Stimulated activated CD4-positive, alpha-beta T cell treated with anti-CD3 and anti-CD28 coated beads, Interleukin-12 subunit alpha, Interleukin-12 subunit beta, amount 100 ng/mL, for 4 hours (primary cell): Measurements from ENCODE around the gene CD101.
"Not testable (repeated sequence)": the region's sequence is repeated elsewhere in the genome, so short reads cannot be mapped to it uniquely, and the experiment has no call there.

ENCODE experiments used
- DNase-seq: peaks from one replicate; pipeline ENCODE4 v3.0.0-alpha.2; 2020

The CD101 gene, protein sequence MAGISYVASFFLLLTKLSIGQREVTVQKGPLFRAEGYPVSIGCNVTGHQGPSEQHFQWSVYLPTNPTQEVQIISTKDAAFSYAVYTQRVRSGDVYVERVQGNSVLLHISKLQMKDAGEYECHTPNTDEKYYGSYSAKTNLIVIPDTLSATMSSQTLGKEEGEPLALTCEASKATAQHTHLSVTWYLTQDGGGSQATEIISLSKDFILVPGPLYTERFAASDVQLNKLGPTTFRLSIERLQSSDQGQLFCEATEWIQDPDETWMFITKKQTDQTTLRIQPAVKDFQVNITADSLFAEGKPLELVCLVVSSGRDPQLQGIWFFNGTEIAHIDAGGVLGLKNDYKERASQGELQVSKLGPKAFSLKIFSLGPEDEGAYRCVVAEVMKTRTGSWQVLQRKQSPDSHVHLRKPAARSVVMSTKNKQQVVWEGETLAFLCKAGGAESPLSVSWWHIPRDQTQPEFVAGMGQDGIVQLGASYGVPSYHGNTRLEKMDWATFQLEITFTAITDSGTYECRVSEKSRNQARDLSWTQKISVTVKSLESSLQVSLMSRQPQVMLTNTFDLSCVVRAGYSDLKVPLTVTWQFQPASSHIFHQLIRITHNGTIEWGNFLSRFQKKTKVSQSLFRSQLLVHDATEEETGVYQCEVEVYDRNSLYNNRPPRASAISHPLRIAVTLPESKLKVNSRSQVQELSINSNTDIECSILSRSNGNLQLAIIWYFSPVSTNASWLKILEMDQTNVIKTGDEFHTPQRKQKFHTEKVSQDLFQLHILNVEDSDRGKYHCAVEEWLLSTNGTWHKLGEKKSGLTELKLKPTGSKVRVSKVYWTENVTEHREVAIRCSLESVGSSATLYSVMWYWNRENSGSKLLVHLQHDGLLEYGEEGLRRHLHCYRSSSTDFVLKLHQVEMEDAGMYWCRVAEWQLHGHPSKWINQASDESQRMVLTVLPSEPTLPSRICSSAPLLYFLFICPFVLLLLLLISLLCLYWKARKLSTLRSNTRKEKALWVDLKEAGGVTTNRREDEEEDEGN

DNA sequence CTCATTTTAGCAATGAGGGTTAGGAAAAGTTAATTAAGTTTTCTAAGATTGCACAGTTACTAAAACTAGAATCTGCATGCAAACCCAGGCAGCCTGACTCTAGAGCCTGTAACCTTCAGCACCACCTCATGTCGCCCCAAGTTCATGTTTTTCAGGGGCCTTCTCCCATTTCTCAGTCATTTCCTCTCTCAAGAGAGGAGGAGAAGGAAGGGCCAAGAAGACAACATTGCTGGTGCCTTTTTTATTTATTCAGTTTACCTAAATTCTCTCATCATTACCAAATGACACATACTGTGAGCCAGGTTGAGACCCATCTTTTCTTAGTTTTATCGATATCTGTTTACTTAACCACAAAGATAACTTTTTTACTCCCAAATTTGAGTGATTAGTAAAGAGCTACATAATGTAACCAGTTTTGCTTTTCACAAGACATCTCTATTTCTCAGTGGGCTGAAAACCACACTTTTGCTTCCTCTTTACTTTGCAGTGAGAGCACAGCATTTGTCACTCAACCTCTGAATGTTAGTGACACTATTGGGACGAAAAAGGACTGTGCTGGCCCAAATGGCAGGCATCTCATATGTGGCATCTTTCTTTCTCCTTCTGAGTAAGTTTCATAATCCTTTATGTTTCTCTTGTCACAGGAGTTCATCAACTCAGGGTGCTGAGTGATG is at the start of gene CD101:
Gene CD101, plus strand, starts transcription at position 507 of the 674 bp plus-strand sequence. Its CDS starts 58 bp downstream, at position 565.
- no peak for DNase-seq

DNA sequence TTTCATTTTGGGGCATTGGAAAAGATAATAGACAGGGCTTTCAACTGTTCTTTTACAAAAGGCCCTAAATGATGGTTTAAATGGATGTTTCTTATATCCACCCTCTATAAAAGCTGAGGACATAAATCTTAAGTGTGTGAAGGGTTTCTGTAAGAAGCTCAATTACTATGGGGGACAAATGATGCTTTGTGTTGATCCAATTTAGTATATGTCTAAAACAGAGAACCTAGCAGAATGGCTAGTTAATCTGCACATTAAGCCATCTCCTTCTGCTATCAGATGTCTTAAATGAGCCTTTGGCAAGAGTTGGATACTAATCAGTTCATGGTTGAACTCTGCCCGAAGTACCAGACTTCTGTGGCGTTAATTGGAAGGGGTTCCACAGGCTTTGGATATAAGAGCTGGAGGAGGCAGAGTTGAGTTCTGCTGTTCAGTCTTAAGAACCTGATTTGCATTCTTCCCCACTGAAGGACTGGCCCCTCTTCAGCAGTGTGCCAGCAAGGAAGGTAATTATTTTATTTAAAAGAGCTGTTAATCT is 48.8 kb upstream of the CD101 start:
- DNase-seq = no peak

DNA sequence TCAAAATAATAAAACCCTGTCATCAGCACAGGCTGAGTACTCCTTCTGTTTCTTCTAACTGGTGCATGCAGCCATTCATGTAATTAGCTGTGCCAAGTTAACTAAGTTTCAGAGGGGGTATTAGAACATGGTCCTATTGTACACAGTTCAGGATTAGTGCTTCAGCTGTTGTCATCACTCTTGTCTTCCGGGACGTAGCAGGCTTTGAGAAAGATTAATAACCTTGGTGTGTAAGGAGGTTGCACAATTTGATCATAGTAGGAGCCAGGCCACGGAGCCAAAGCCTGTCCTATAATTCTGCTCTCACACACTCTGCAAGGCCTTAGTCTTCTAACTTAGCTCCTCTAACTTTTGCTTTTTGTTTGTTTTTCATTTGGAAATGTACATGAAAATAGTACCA is 47.1 kb upstream of the CD101 start:
- DNase-seq = no peak

DNA sequence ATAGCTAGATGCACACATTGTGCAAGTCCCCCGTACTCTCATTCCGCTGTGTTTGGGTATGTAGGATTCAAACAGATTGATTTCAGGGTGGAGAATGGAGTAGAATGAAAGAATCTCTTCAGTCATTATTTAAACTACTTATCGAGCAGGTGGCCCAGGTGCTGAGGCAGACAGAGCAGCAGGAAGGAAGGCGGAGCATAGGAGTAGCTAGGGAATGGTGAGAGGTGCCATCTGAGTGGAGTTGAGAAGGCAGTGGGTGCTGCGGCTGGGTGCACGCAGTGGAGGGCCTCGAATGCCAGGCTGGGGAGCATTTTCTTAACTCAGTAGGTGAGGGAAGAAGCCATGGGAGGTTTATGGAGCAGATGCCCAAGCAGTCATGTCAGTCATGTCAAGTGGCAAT is 45.2 kb upstream of the CD101 start:
- no peak for DNase-seq

DNA sequence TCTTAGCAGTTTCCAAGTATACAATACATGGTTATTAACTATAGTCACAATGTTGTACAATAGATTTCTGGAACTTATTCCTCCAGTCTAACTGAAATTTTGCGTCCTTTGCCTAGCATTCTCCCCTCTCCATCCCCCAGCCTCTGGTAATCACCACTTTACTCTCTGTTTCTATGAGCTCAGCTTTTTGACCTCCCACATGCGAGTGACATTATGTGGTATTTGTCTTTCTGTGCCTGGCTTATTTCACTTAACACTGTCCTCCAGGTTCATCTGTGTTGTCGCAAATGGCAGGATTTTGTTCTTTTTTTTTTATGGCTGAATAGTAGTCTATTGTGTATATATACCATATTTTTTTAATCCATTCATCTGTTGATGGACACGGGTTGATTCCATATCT is 43.9 kb upstream of the CD101 start:
- DNase-seq = no peak

DNA sequence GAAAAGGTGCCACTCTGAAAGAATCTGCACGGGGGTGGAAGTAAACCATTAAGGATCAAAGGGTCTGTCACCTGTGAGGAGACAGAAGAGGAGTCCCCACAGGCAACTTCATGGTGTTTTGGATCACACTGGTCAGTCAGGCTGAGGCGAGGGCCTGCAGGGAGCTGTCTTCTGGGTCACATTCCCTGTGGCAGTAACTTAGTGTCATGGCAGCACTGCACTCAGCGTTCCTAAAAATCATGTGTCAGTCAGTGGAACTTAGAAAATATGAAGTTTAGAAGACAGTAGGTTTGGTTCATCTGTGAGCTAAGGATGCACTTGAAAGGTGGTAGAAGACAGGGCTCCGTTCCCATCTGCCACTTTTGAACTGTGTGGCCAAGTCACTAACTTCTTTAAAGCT is 43.5 kb upstream of the CD101 start:
- DNase-seq = no peak

DNA sequence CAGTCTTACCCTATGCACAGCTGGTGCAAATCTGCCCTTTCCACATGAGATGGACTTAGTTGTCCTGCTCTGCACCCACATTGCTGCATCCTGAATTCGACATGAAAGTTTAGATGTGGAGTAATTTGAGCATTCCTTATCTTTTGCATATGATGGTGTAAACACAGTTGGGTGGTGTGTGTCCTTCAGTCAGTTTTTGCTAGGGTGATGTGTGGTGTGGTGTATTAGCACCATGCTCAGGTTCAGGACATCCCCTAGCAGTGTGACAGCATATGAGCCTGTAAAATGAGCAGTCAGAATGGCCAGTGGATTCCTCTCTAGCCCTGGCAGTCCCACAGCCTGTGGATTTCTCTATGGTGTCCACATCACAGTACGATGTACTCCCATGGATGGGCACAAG is 42.6 kb upstream of the CD101 start:
- DNase-seq = no peak

DNA sequence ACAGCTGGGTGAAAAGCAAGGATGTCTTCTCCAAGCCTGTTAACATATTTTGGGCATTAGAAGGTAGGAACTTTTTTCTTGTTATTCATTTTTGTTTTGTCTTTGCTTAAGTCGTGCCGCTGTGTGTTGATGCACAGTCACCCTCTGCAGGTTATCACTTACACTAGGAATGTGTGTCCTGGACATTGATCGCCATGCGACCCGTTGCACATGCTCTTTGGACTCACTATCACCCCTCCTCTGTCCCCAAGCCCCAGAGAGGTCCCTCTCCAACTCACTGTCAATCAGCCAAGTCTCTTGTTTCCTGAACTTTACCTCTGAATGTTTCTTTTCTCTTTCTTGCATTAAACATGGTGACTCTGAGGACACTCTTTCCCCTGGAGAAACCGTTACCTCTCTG is 40.0 kb upstream of the CD101 start:
- no peak for DNase-seq

DNA sequence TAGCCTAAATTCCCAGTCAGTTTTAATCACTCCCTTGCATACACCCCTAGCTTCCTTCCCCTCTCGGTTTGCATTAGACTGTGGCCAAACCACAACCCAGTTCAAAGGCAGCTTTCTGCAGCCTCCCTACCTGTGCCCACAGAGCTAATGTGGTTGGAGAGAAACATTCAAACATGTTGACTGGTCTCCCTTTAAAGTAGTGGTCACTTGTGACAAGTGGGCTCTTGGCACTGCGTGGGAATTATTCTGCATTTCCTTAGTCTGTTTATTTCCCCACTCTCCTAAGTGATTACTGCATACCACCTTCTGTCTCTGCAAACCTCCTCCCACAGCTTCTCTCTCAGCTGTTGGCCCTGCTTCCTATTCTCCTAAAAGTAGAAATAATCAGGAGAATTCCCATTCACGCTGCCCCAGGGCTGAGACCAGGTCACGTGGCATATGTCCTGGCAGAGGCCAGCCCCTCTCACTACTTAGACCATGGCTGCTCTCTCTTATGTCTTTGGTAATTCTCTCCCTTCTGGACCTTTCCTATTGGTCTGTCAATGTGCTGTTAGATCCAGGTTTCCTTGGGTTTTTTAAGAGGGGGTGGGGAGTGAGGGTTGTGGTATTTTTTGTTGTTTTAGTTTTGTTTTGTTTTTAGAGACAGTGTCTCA is 38.4 kb upstream of the CD101 start:
- DNase-seq = no peak

DNA sequence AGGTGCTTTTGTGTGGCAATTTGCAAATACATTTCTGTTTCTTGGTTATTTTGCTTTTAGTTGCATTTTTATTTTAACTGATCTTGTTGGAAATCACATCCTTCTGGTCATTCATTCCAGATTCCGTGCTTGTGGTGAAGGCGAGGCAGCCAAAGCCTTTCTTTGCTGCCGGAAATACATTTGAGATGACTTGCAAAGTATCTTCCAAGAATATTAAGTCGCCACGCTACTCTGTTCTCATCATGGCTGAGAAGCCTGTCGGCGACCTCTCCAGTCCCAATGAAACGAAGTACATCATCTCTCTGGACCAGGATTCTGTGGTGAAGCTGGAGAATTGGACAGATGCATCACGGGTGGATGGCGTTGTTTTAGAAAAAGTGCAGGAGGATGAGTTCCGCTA is 34.8 kb upstream of the CD101 start:
- no peak for DNase-seq

DNA sequence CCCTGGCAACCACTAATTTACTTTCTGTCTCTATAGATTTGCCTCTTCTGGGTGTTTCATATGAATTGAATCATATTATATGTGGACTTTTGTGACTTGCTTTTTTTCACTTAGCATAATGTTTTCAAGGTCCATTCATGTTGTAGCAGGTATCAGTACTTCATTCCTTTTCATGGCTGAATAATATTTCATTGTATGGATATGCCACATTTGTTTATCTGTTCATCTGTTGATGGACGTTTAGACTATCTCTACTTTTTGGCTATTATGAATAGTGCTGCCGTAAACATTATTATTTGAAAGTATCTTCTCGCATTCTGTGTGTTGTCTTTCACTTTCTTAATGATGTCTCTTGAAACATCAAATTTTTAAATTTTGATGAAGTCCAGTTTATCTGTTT is 32.8 kb upstream of the CD101 start:
- DNase-seq = no peak

DNA sequence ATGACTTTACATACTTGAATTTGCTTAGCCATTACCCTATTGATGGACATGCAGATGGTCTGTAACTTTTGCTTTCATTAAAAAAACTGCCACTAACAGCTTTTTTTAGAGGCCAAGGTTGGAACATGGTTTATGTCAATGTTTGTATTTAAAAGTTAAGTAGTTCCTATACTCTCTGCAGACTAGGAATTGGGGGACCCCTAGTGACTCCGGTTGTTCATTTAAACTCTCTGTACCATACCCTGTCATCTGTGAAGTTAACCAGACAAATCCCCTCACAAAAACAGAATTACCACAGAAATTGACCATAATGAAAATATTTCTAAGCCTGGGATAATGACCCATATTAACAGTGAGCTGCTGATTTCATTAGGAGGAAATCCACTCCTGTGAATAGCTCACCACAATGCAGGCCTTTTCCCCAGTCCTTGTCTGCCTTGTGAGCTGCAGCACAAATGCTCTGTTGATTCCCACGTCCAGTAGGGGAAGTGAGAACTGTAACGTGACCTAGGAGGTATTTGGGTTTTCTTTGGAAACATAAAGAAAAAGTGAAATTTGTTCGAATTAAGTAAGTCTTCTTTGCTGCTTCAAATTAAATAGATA is 30.2 kb upstream of the CD101 start:
- no peak for DNase-seq

DNA sequence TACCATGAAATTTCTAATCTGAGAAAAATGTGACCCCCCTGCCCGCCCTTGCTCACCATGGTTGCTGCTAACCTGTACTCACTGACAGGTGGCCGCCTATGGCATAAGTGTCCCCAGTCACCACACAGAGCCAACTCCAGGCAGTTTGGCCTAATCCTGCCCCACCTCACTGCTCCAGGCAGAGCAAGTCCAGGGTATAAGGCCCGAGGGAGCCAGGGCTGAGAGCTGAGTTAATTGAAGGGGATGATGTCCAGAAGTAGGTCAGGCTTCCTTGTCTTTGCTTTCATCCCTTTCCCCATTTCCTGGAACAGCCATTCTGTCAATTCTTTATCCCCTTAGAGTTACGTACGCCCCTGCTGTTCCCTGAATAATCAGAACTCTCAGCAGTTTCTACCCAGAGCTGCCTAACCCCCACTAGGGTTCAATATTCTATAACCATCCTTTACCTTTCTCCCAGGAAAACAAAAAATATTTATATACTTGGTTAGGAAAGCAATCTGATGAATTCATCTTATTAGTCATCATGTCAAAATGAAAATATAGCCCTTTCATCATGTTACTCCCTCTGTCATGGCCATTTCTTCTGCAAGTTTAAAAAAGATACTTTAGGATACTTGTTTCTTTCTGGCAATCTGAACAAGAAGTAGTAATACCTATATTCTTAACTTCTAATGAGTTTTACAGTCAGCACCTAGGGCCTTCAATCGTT is 29.4 kb upstream of the CD101 start:
- DNase-seq = no peak

DNA sequence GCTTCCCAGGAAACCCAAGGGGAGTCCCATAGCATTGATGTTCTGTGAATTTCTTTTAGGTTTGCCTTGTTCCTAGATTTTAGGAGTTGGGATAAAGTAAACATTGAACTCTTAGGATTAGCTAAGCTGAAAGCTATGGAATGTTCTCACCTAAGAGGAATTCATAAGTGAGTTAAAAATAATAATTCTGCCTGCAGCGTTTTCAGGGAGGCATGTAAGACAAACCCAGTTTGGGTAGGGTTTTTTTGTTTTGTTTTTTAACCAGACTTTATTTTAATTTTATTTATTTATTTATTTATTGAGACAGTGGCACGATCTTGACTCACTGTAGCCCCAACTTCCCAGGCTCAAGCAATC is 28.9 kb upstream of the CD101 start:
- no peak for DNase-seq

DNA sequence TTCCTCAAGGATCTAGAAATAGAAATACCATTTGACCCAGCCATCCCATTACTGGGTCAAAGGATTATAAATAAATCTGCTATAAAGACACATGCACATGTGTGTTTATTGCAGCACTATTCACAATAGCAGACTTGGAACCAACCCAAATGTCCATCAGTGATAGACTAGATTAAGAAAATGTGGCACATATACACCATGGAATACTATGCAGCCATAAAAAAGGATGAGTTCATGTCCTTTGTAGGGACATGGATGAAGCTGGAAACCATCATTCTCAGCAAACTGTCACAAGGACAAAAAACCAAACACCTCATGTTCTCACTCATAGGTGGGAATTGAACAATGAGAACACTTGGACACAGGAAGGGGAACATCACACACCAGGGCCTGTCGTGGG is 21.3 kb upstream of the CD101 start:
- DNase-seq = not testable (repeated sequence)

DNA sequence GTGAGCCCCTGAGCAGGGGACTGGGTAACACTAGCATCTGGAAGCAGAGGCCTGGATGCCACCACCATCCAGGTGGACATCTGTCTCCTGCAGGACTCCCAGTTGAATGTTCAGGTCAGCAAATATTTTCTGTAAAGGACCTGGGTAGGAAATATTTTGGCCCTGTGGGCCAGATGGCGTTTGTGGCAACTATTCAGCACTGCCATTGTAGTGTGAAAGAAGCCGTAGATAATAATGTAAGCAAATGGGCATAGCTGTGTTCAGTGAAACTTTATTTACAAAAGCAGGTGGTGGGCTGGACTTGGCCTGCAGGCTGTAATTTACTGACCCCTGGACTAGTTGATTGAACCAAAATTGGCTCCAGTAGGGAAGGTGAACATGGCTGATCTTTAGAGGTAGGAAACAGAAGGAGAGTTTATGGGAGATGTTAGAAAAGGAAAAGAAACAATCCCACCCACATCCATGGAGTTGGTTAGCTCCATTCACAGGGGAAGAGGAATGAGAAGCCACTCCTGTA is 20.0 kb upstream of the CD101 start:
- no peak for DNase-seq

DNA sequence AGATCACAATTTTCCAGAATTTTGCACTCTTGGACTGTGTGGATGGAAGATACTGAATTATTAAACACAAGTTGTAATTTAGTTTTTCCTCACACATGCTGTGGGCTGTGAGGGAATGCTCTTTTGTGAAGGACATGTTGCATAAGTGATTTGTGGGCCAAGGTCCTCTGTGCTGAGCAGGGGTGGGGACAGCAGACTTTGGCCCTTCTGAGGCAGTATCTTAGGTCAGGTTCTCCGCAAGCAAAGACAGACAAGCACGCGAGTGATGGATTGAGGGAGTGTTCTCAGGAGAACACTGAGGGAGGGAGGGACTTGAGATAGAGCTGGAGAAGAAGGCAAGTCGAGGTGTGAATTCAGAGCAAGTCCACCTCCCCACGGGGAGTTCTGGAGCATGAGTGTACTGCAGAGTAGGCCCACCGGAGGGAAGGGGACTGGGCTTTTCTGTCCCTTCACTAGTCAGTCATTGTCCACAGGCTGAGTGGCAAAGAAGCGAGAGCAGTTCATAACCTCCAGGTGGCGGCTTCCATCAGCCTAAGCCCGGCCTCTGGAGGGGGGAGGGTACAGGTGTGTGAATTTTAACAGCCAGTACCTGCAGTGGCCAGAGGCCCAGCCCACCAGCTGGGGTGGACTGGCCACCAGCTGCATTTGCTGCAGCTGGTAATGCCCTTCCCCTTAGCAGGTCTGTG is 19.1 kb upstream of the CD101 start:
- no peak for DNase-seq

DNA sequence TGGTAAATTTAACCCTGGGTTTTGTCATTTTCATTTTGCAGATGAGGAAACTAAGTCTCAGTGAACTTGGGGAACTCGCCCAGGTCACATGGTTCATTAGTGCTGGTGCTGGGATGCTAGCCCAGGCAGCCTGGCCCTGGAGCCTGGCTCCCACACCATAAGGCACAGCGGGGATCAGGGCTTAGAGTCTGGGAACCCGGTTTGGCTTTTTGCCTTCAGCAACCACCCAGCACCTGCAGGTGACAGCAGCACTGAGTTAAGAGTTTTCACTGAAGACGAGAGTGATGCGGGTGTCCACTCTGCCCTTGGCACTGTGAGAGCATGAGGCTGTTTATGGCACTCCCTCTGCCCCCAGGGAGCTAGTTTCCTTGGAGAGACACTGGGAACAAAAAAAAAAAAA is 18.4 kb upstream of the CD101 start:
- DNase-seq = no peak

DNA sequence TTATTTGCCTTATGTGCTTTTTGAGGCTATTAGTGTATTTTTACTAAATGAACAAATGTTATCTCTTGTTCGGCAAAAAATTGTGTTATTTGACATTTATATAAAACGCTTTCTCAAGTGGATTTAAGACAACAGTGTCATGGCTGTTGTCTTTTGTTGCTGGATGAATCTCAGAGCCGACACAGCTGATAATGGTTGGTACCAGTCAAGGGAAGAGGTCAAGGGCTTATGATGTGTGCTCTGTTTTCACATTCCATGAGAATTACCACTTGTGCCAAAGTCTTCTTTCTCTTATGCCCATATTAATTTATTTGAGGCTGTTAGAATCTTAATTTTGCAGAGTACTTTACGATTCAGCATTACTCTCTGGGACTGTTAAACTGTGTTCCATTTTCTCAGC is 17.9 kb upstream of the CD101 start:
- DNase-seq = no peak

DNA sequence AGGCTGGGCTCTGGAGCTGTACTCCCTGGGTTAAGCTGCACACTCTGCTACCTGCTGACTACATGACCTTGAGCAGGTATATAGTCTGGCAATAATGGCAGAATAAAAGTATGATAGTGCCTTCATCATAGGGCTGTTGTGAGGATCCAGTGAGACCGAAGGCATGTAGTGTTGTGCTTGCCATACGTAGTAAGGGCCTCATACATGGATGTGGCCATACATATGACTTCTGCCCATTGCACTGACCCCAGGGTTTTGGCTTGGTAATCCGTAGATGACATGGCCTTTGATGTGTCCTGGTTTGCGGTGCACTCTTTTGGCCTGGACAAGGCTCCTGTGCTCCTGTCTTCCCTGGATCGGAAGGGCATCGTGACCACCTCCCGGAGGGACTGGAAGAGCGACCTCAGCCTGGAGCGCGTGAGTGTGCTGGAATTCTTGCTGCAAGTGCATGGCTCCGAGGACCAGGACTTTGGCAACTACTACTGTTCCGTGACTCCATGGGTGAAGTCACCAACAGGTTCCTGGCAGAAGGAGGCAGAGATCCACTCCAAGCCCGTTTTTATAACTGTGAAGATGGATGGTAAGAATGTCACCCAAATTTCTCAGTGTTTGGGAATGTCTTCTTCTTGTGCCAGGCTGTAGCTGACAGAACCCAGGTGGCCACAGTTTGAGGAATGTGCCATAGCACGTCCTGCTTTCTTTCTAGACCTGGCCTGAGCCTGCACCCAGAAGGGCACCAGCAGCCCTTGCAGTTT is 17.0 kb upstream of the CD101 start:
- DNase-seq = no peak
